HepG2 (cell line): Measurements from ENCODE around the gene TBC1D26. TPM values are rescaled to one million over a fixed set of nuclear protein-coding genes. Genes with fewer than 3 reads are reported as not detected.
A peak's percentile ranks its signal among the peaks of the same experiment; 100 is the strongest.
"Not testable (repeated sequence)": the region's sequence is repeated elsewhere in the genome, so short reads cannot be mapped to it uniquely, and the experiment has no call there.

Experiments
- ATAC-seq: fragments of 200-7000 bp; cut with Tn5 transposase; 3 replicates; pipeline ENCODE4 v1.9.1; 2020; ENCODE audit warnings: mild to moderate bottlenecking, moderate library complexity
- BruUV-seq: library from RNA; stranded (reverse); fragments of 400-500 nt; replicated peaks from 2 replicates; lab custom pipeline; 2021; lab: Mats Ljungman, UMichigan
- CTCF ChIA-PET: fragments of 300-600 bp; formaldehyde crosslinking; extraction: SDS; loops from one replicate; lab custom pipeline; 2021; ENCODE audit warnings: low total read pairs, inconsistent platforms, low intra/inter-chr PET ratio; lab: Yijun Ruan, JAX
- POLR2A ChIA-PET: fragments of 350-600 bp; sonication (Branson Sonifier 250); formaldehyde crosslinking; loops from one replicate; lab custom pipeline; 2020; ENCODE audit warnings: antibody characterized with exemption, inconsistent platforms; lab: Yijun Ruan, JAX
- DNase-seq: peaks from one replicate; pipeline ENCODE4 v3.0.0-alpha.2; 2015; ENCODE audit warnings: low spot score
- FAIRE-seq: peaks from 3 replicates; lab custom pipeline; 2011; peaks lifted over from hg19 to GRCh38; lab: Jason Lieb, UNC
- H2AFZ ChIP-seq: one replicate; pipeline ENCODE4 v1.6.1; 2011; ENCODE audit warnings: low read length, inconsistent platforms
- H3K27ac ChIP-seq: fragments of 300-600 bp; 3 replicates; pipeline ENCODE4 v1.8.0; 2011; ENCODE audit warnings: mixed run types, mild to moderate bottlenecking, mixed read lengths, low read length, inconsistent platforms; ENCODE audit not compliant: insufficient read depth; ENCODE audit errors: extremely low read length
- H3K27me3 ChIP-seq, 2 experiments: fragments of 200-600 bp in 1 of 2; 2 replicates in 1 of 2; 3 replicates in 1 of 2; pipeline versions ENCODE4 v1.6.0 to v1.8.0; 2011; ENCODE audit warnings: low read length in 2 of 2, mild to moderate bottlenecking in 2 of 2, moderate library complexity in 2 of 2, inconsistent platforms in 1 of 2; ENCODE audit not compliant: insufficient read depth in 2 of 2, control insufficient read depth in 1 of 2
- H3K36me3 ChIP-seq, 2 experiments: fragments of 200-600 bp in 1 of 2; replicated peaks in 1 of 2; 2 replicates in 1 of 2; 3 replicates in 1 of 2; pipeline versions ENCODE4 v1.5.1 to v1.8.0; 2011; ENCODE audit warnings: low read length in 2 of 2, inconsistent platforms in 1 of 2; ENCODE audit not compliant: insufficient read depth in 2 of 2, control insufficient read depth in 1 of 2
- H3K4me1 ChIP-seq: 2 replicates; pipeline ENCODE4 v1.5.1; 2012; ENCODE audit warnings: low read length, inconsistent platforms; ENCODE audit not compliant: insufficient read depth
- H3K4me2 ChIP-seq: 2 replicates; pipeline ENCODE4 v1.6.0; 2011; ENCODE audit warnings: low read depth, low read length, inconsistent platforms
- H3K4me3 ChIP-seq, 3 experiments: fragments of 200-600 bp in 1 of 3; sonication (generic), shearing (Covaris generic) in 1 of 3; replicated peaks in 1 of 3; 2 replicates each; pipeline ENCODE4 v1.5.1; 2011 to 2016; ENCODE audit warnings: low read length in 3 of 3, inconsistent platforms in 2 of 3, low read depth in 2 of 3, mild to moderate bottlenecking in 2 of 3, control low read depth in 1 of 3, mixed read lengths in 1 of 3; ENCODE audit not compliant: insufficient read depth in 1 of 3
- H3K79me2 ChIP-seq: one replicate; pipeline ENCODE4 v1.6.1; 2011; ENCODE audit warnings: low read length, inconsistent platforms; ENCODE audit not compliant: insufficient read depth
- H3K9ac ChIP-seq: 2 replicates; pipeline ENCODE4 v1.6.0; 2011; ENCODE audit warnings: mild to moderate bottlenecking, low read depth, low read length, inconsistent platforms; ENCODE audit not compliant: insufficient read depth
- H3K9me3 ChIP-seq: 2 replicates; pipeline ENCODE4 v1.5.1; 2012; ENCODE audit warnings: mild to moderate bottlenecking, low read length
- H4K20me1 ChIP-seq: 2 replicates; pipeline ENCODE4 v1.6.0; 2011; ENCODE audit warnings: inconsistent platforms, mild to moderate bottlenecking, low read length, moderate library complexity; ENCODE audit not compliant: insufficient read depth
- CHD2 ChIP-seq: IDR thresholded peaks from 2 replicates; pipeline ENCODE4 v1.6.1; 2011; ENCODE audit warnings: low read depth, low read length, improper control_type of control experiment
- CREB1 ChIP-seq, 2 experiments: fragments of 450-650 bp in 1 of 2; IDR thresholded peaks; 2 replicates each; pipeline ENCODE4 v1.6.1; 2016 to 2017; ENCODE audit warnings: control low read depth in 1 of 2, mild to moderate bottlenecking in 1 of 2, missing compliant biosample characterization in 1 of 2, missing genetic modification characterization in 1 of 2
- CREM ChIP-seq, 2 experiments: sonication (generic) in 1 of 2; formaldehyde crosslinking in 1 of 2; IDR thresholded peaks; 2 replicates each; pipeline versions ENCODE4 v1.4.0 to v1.6.1; 2016 to 2020; ENCODE audit warnings: antibody characterized with exemption in 1 of 2, mild to moderate bottlenecking in 1 of 2, missing genetic modification reagents in 1 of 2
- HIVEP1 ChIP-seq: sonication (generic); formaldehyde crosslinking; IDR thresholded peaks from 2 replicates; pipeline ENCODE4 v1.4.0; 2020; ENCODE audit warnings: mild to moderate bottlenecking, missing genetic modification reagents
- RBFOX2 ChIP-seq: fragments of 200-400 bp; formaldehyde crosslinking; IDR thresholded peaks from 2 replicates; pipeline ENCODE4 v1.6.1; 2017; ENCODE audit warnings: low read depth, mild to moderate bottlenecking, low read length
- TAF1 ChIP-seq: sonication (generic); formaldehyde crosslinking; IDR thresholded peaks from 2 replicates; pipeline ENCODE4 v1.4.0; 2020; ENCODE audit warnings: missing genetic modification reagents
- ZFY ChIP-seq: sonication (generic); formaldehyde crosslinking; IDR thresholded peaks from 2 replicates; pipeline ENCODE4 v1.4.0; 2020; ENCODE audit warnings: missing genetic modification reagents
- WGBS: methylation state at CpG from one replicate; pipeline ENCODE4 v1.1.6; 2017; ENCODE audit warnings: low lambda C conversion rate; 5-methylcytosine and 5-hydroxymethylcytosine counted together
- in situ Hi-C: cut with HindIII; loops from 2 replicates; pipeline ENCODE4 v1.10.0; 2017; ENCODE audit warnings: low pct_unique_long_range_greater_than_20kb; ENCODE audit not compliant: extremely low pct_ligation_motif_present
- intact Hi-C: fragments of 100-400 bp; cut with micrococcal nuclease; formaldehyde crosslinking; loops from one replicate; pipeline ENCODE4 v1.10.0; 2022; ENCODE audit not compliant: unreplicated experiment
- polyA plus RNA-seq, 8 experiments: library from polyadenylated mRNA; depleted of rRNA in 3 of 8; stranded (reverse) in 7 of 8; unstranded in 1 of 8; fragments of >200 nt; fragmentation: Illumina TruSeq in 4 of 8; extraction: Trizol in 4 of 8; gene quantifications; 2 replicates each; pipeline versions ENCODE4 v1.2.1 to v1.2.3, GENCODE V29; 2011 to 2016; ENCODE audit warnings: low read depth in 4 of 8, missing spikeins in 1 of 8, mixed read lengths in 1 of 8; ENCODE audit not compliant: insufficient read depth in 1 of 8
- total RNA-seq, 5 experiments: library from RNA; depleted of rRNA; stranded (reverse); fragments of >200 nt; fragmentation: Illumina TruSeq; extraction: Trizol; gene quantifications; 2 replicates each; pipeline ENCODE4 v1.2.3, GENCODE V29; 2016; ENCODE audit warnings: low read depth in 1 of 5
- TF ChIP-seq, protein P1 (sequence below): IDR thresholded peaks from 2 replicates; pipeline ENCODE4 v1.4.0; 2020; ENCODE audit warnings: mild to moderate bottlenecking, missing genetic modification reagents
- TF ChIP-seq, protein P2 (sequence below): sonication (generic); formaldehyde crosslinking; IDR thresholded peaks from 2 replicates; pipeline ENCODE4 v1.4.0; 2020; ENCODE audit warnings: low read depth, mild to moderate bottlenecking, missing genetic modification reagents
- TF ChIP-seq, protein P3 (sequence below): sonication (generic); formaldehyde crosslinking; IDR thresholded peaks from 2 replicates; pipeline ENCODE4 v1.4.0; 2020; ENCODE audit warnings: missing genetic modification reagents
- TF ChIP-seq, protein P4 (sequence below): sonication (generic); formaldehyde crosslinking; IDR thresholded peaks from 2 replicates; pipeline ENCODE4 v1.4.0; 2020; ENCODE audit warnings: missing genetic modification reagents
- TF ChIP-seq, protein P5 (sequence below): sonication (generic); formaldehyde crosslinking; IDR thresholded peaks from 2 replicates; pipeline ENCODE4 v1.8.0; 2022; ENCODE audit warnings: mild to moderate bottlenecking, missing genetic modification reagents; ENCODE audit not compliant: insufficient replicate concordance

TBC1D26 gene
- total and polyA plus RNA-seq, 2 of the 13 experiments (the other 11 are each of a cell fraction or from before 2014, with no cell fraction given): 0.33 TPM; not detected in 1

DNA sequence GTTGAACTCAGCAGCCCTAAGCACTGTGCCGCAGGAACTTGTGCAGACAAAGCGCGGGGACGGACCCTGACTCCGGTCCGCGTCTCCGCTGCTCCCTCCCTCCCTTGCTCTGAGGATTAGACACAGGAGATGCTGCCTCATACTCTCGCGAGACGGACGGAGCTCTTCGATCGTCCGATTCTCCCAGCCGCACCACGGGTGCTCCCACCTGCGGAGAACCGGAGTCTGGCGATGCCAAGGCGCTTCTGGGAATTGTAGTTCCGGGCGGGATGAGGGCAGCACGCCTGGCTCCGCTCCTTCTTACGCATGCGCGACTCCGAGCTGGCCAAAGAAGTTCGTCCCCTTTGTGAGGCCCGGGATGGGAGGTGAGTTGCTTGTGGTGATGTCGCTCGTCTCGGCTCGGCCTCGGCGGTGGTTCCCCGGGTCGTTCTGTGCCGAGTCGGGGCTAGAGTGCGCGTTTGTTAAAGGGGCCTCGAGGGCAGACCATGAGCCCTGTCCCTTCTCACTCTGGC is 32.6 kb upstream of the TBC1D26 start, which contains the start of gene ZNF286A:
TSS of gene ZNF286A (plus strand) at position 340 of the 512 bp plus-strand sequence. CDS start 578 bp downstream, outside the sequence.
- H2AFZ ChIP-seq: peak within 1 kb of the TSS; percentile 63
- CTCF ChIA-PET; H3K36me3 ChIP-seq; H3K79me2 ChIP-seq; H3K9me3 ChIP-seq; H4K20me1 ChIP-seq; in situ Hi-C loops; H3K27me3 ChIP-seq; BruUV-seq; H3K4me1 ChIP-seq; H3K27ac ChIP-seq; intact Hi-C loops; TF ChIP-seq CREM (CRISPR knock-in tag; IDR thresholded peaks at IDR 0.05): not testable (repeated sequence)
- H3K4me2 ChIP-seq: peak within 1 kb of the TSS; percentile 69
- POLR2A ChIA-PET: interaction anchor here (1.2 kb wide), 1 partner anchor 300 kb away, joined by 7 read pairs; the partner anchor contains the start of genes TTC19 and ZSWIM7
- H3K4me3 ChIP-seq: peak within 1 kb of the TSS; percentile 55 to 73 (median 67)
- DNase-seq (peak; percentile 99), FAIRE-seq (peak; percentile 98), ATAC-seq (peak; percentile 98)
- WGBS: 3% methylated on average over 36 of the region's 44 CpGs
- peak within 1 kb of the TSS; percentile 59 for H3K9ac ChIP-seq
- TF ChIP-seq TAF1 (CRISPR knock-in tag) (peak; percentile 51; the same call in 1 of the 2 replicates), ZFY (peak; percentile 81), CHD2 (peak; percentile 93), CREM (IDR thresholded peaks at IDR 0.05) (peak; percentile 75; the same call in 1 of the 2 replicates), CREB1 (IDR thresholded peaks at IDR 0.05) (peak; percentile 58), CREB1 (CRISPR knock-in tag; IDR thresholded peaks at IDR 0.05) (peak; percentile 65), HIVEP1 (0 out of 2 replicates have a peak, but pooled peaks have one; percentile 13), RBFOX2 (peak; percentile 68; the same call in 1 of the 2 replicates)
- TF ChIP-seq, protein P1, sequence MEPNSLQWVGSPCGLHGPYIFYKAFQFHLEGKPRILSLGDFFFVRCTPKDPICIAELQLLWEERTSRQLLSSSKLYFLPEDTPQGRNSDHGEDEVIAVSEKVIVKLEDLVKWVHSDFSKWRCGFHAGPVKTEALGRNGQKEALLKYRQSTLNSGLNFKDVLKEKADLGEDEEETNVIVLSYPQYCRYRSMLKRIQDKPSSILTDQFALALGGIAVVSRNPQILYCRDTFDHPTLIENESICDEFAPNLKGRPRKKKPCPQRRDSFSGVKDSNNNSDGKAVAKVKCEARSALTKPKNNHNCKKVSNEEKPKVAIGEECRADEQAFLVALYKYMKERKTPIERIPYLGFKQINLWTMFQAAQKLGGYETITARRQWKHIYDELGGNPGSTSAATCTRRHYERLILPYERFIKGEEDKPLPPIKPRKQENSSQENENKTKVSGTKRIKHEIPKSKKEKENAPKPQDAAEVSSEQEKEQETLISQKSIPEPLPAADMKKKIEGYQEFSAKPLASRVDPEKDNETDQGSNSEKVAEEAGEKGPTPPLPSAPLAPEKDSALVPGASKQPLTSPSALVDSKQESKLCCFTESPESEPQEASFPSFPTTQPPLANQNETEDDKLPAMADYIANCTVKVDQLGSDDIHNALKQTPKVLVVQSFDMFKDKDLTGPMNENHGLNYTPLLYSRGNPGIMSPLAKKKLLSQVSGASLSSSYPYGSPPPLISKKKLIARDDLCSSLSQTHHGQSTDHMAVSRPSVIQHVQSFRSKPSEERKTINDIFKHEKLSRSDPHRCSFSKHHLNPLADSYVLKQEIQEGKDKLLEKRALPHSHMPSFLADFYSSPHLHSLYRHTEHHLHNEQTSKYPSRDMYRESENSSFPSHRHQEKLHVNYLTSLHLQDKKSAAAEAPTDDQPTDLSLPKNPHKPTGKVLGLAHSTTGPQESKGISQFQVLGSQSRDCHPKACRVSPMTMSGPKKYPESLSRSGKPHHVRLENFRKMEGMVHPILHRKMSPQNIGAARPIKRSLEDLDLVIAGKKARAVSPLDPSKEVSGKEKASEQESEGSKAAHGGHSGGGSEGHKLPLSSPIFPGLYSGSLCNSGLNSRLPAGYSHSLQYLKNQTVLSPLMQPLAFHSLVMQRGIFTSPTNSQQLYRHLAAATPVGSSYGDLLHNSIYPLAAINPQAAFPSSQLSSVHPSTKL (CRISPR knock-in tag): peak; percentile 46
- TF ChIP-seq, protein P2, sequence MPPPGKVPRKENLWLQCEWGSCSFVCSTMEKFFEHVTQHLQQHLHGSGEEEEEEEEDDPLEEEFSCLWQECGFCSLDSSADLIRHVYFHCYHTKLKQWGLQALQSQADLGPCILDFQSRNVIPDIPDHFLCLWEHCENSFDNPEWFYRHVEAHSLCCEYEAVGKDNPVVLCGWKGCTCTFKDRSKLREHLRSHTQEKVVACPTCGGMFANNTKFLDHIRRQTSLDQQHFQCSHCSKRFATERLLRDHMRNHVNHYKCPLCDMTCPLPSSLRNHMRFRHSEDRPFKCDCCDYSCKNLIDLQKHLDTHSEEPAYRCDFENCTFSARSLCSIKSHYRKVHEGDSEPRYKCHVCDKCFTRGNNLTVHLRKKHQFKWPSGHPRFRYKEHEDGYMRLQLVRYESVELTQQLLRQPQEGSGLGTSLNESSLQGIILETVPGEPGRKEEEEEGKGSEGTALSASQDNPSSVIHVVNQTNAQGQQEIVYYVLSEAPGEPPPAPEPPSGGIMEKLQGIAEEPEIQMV (CRISPR knock-in tag): peak; percentile 59; the same call in 1 of the 2 replicates
- TF ChIP-seq, protein P3, sequence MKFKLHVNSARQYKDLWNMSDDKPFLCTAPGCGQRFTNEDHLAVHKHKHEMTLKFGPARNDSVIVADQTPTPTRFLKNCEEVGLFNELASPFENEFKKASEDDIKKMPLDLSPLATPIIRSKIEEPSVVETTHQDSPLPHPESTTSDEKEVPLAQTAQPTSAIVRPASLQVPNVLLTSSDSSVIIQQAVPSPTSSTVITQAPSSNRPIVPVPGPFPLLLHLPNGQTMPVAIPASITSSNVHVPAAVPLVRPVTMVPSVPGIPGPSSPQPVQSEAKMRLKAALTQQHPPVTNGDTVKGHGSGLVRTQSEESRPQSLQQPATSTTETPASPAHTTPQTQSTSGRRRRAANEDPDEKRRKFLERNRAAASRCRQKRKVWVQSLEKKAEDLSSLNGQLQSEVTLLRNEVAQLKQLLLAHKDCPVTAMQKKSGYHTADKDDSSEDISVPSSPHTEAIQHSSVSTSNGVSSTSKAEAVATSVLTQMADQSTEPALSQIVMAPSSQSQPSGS (CRISPR knock-in tag): 0 out of 2 replicates have a peak, but pooled peaks have one; percentile 52
- TF ChIP-seq, protein P4, sequence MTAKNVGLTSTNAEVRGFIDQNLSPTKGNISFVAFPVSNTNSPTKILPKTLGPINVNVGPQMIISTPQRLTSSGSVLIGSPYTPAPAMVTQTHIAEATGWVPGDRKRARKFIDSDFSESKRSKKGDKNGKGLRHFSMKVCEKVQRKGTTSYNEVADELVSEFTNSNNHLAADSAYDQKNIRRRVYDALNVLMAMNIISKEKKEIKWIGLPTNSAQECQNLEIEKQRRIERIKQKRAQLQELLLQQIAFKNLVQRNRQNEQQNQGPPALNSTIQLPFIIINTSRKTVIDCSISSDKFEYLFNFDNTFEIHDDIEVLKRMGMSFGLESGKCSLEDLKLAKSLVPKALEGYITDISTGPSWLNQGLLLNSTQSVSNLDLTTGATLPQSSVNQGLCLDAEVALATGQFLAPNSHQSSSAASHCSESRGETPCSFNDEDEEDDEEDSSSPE (CRISPR knock-in tag): peak; percentile 42; the same call in 1 of the 2 replicates
- TF ChIP-seq, protein P5, sequence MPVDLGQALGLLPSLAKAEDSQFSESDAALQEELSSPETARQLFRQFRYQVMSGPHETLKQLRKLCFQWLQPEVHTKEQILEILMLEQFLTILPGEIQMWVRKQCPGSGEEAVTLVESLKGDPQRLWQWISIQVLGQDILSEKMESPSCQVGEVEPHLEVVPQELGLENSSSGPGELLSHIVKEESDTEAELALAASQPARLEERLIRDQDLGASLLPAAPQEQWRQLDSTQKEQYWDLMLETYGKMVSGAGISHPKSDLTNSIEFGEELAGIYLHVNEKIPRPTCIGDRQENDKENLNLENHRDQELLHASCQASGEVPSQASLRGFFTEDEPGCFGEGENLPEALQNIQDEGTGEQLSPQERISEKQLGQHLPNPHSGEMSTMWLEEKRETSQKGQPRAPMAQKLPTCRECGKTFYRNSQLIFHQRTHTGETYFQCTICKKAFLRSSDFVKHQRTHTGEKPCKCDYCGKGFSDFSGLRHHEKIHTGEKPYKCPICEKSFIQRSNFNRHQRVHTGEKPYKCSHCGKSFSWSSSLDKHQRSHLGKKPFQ (CRISPR knock-in tag): peak; percentile 56
